NCI-H460 (cell line): Measurements from ENCODE around the gene RTP4. TPM values are rescaled to one million over a fixed set of nuclear protein-coding genes. Genes with fewer than 3 reads are reported as not detected.
"Not testable (repeated sequence)": the region's sequence is repeated elsewhere in the genome, so short reads cannot be mapped to it uniquely, and the experiment has no call there.

Experiments used
- DNase-seq: peaks from one replicate; pipeline ENCODE4 v3.0.0-alpha.2; 2016; ENCODE audit warnings: low read depth; ENCODE audit errors: extremely low read depth
- total RNA-seq: library from RNA; depleted of rRNA; stranded (reverse); fragments of >200 nt; shearing (Covaris generic); gene quantifications from 2 replicates; pipeline ENCODE4 v1.2.3, GENCODE V29; 2014; rRNA removed

Gene RTP4
- total RNA-seq, 1 experiment from 2014 or later, result not detected

DNA sequence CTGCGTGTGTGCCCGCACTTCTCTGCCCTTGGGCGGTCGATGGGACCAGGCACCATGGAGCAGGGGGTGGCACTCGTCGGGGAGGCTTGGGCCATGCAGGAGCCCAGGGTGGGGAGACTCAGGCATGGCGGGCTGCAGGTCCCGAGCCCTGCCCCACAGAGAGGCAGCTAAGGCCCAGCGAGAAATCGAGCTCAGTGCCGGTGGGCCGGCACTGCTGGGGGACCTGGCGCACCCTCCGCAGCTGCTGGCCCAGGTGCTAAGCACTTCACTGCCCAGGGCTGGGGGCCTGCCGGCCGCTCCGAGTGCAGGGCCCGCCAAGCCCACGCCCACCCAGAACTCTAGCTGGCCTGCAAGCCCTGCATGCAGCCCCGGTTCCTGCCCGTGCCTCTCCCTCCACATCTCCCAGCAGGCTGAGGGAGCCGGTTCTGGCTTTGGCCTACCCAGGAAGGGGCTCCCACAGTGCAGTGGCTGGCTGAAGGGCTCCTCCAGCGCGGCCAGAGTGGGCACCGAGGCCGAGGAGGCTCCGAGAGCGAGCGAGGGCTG is 553 bp upstream of the RTP4 start:
- DNase-seq, result no peak

DNA sequence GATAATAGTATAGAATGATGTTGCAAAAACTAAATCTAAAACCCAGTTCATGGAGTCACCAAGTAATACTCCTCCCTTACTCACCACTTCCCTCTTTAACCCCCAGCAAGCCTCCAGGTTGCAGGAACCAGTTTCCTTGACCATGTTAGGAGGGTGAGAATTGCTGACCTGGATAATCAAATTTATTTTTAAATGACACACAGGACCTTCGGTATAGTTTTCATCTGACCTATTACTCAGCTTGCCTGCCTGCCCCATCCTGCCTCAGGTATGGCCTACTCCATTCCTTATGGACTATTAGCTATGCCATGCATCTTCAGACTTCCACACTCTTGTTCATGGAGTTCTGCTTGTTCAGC is 883 bp downstream of the RTP4 start:
- no peak for DNase-seq

DNA sequence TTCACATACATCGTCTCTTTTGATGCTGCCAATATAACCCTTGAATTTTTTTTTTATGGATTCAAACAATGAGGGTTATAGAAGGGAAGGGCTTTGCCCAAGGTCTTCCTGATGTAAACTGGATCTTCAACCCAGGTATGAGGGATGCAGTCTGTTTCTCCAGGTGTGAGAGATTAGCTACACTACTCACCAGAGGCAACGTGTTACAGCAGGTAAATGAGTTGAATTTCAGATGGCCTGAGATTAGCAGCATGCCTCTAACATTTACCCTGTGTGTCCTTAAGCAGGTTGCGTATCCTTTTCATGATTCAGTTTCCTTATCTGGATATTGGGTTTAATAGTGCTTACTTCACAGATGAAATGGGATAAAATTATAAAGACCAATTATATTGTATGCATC is 1.9 kb downstream of the RTP4 start:
- no peak for DNase-seq

GRCh38 chr3:187375581-187375980 is 7.4 kb downstream of the RTP4 start:
- no peak for DNase-seq

- no peak for DNase-seq
Measured at GRCh38 chr3:187377842-187378241, 9.7 kb downstream of the RTP4 start.

DNA sequence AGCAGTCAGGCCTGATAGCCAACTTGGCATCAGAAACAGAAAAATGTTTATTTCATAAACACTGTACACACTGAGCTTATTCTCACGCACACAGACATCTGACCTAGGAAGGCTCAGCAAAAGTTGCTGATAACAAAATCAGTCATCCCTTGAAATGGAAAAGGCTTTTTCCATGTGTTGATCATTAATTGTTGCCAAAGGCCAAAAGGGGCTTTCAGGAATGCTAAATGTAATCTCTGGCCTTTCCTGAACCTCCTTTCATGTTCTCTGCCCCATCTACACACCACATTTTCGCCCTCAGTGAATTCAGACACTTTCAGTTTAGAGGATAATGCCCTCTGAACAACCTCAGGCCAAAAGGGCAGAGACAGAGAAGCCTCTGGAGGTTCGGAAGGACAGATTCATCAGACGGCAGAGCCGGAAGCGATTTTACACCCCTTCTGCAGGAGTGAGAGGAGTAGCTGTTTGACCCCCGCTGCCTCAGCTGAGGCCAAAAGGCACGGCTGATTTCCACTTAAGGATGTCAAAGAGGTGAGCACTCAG is 14.5 kb downstream of the RTP4 start:
- DNase-seq, result no peak

DNA sequence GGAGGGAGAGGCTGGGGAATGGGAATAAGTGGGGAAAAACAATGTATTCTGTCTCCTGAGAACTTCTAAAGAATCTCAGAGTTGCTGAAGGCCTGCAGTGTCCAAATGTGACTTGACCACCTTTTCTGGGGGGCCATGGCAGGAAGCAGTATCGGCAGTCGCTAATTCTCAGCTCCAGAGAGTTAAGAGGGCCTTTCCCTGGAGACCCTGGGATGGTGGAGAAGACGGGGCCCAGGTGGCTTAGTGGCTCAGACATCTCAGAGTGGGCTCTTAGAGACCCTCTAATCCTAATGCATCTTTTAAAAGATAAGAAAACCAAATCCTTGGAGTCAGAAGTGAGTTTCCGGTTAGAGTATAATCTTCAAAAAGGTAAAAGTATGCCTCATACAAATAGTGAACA is 15.1 kb downstream of the RTP4 start:
- no peak for DNase-seq

- no peak for DNase-seq
Measured at GRCh38 chr3:187385296-187385695, 17.1 kb downstream of the RTP4 start.

DNA sequence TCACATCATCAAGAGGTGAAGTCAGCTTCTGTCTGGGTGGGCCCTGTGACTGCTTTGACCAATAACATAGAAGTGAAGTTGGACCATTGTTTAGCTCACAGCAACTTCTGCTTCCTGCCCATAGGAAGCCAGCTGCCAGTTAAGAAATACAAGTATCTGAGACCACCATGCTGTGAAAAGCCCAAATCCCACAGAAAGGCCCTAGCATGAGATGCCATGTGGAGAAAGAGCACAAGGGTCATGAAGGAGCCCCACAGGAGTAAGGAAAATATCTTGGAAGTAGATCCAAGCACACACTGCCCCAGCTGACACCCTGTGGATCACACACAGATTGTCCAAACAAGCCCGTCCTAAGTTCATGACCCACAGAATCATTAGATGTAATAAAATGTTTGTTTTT is 28.5 kb downstream of the RTP4 start:
- no peak for DNase-seq

GRCh38 chr3:187398955-187399354 is 30.8 kb downstream of the RTP4 start:
- no peak for DNase-seq

GRCh38 chr3:187400756-187401155 is 32.6 kb downstream of the RTP4 start:
- no peak for DNase-seq

DNA sequence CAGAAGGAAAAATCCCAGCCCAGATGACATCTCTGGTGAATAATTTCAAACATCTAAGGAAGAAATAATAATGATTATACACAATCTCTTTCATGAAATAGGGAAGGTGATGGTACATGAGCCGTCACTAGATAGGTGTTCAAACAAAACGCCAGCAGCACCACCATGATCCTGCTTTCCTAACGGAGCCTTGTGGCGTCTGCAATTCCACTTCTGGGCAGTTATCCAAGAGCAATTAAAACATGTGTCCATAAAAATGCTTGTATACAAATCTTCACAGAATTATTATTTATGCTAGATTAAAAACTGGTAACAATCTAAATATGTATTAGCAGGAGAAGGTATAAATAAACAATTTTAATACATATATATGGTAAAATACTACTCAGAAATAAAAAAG is 33.7 kb downstream of the RTP4 start:
- DNase-seq, result no peak

DNA sequence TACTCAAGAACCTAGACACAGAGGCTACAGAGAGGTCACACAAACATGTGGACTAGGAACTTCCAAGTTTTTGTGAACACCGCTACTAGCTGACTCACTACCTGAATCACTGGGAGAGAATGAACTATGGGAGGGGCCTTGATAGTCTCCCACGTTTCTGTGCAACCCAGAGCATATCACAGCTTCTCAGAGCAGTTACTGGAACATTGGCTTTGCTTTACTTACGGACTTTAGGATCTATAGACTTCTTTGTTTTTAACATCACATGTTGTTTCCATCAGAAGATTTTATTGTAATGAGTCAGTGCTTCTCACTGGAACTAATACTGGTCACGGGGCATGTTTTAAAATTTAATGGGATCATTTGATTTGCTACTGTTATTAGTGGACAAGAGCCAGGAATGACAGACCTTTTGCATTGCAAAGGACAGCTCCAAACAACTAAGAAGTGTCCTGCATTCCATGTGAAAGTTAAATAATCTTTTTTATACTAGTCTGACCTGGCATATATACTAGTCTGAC is 35.6 kb downstream of the RTP4 start:
- peak; percentile 17 for DNase-seq

- no peak for DNase-seq
Measured at GRCh38 chr3:187406927-187407326, 38.7 kb downstream of the RTP4 start.

DNA sequence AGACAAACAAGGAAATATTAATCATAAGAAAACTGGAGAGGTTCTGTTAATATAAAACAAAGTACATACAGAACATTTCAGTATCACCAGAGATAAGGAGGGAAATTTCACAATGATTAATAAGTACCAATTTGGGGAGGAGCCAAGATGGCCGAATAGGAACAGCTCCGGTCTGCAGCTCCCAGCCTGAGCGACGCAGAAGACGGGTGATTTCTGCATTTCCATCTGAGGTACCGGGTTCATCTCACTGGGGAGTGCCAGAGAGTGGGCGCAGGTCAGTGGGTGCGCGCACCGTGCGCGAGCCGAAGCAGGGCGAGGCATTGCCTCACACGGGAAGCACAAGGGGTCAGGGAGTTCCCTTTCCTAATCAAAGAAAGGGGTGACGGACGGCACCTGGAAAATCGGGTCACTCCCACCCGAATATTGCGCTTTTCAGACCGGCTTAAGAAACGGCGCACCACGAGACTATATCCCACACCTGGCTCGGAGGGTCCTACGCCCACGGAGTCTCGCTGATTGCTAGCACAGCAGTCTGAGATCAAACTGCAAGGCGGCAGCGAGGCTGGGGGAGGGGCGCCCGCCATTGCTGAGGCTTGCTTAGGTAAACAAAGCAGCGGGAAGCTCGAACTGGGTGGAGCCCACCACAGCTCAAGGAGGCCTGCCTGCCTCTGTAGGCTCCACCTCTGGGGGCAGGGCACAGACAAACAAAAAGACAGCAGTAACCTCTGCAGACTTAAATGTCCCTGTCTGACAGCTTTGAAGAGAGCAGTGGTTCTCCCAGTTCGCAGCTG is 44.0 kb downstream of the RTP4 start:
- DNase-seq, result not testable (repeated sequence)

Other genes starting within 250 kb of the RTP4 start
- 62.6 and 86.2 TPM in 2 replicates for gene RPL39L, start 228.9 kb upstream of the RTP4 start, total RNA-seq
- not detected in 2 replicates for gene RTP1, start 170.9 kb upstream of the RTP4 start, total RNA-seq
- gene MASP1, start 76.6 kb upstream of the RTP4 start, total RNA-seq, result 0.02 TPM in 1 of 2 replicates, not detected in the other